ENCODE data around the gene LACTBL1.
"Not testable (repeated sequence)": the region's sequence is repeated elsewhere in the genome, so short reads cannot be mapped to it uniquely, and the experiment has no call there.

The LACTBL1 gene

DNA sequence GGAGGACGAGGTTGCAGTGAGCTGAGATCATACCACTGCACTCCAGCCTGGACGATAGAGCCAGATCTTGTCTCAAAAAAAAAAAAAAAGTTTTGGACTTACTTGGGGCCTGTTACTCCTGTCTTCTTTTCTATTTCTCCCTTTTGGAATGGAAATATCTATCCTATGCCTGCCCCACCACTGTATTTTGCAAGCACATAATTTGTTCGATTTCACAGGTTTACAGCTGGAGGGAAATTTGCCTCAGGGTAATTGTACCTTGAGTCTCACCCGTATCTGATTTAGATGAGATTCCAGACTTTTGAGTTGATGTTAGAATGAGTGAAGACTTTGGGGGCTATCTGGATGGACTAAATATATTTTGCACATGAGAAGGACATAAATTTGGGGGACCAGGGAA is 34.4 kb upstream of the LACTBL1 start:
- Histone ChIP-seq H4K20me1 (no peaks in the 10 kb centered on the region), H3K27ac (no peak overlapping the region), H3K4me3 (no peak overlapping the region), H3K27me3 (no peaks in the 10 kb centered on the region), H3K4me1 (no peaks in the 10 kb centered on the region), H3K36me3 (no peaks in the 10 kb centered on the region), H3K4me2 (no peak overlapping the region), H3K9me3 (no peaks in the 10 kb centered on the region; the same call in 1 of the 2 replicates), H3K9ac (no peak overlapping the region)
- no peak for TF ChIP-seq Cebpa-rat (IDR thresholded peaks at IDR 0.05)

DNA sequence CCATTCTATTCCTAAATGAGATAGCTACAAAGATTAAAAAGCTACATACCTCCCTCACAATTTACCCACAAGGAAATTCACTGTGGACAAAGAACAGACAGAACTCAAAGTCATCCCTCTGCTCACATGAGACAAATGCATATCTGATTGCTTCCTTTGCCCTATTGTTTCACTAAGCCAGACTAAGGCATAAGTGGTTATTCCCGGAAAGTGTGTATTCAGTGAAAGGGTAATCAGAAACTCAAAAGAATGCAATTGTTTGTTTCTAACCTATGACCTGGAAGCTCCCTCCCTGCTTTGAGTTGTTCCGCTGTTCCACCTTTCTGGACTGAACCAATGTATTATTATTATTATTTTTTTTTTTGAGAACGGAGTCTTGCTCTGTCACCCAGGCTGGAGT is 32.1 kb upstream of the LACTBL1 start:
- not testable (repeated sequence) for H3K9ac ChIP-seq

GRCh38 chr1:23004112-23004511 is 31.4 kb upstream of the LACTBL1 start:
- H4K20me1 ChIP-seq = no peaks in the 10 kb centered on the region
- no peak overlapping the region for H3K9ac ChIP-seq
- H3K9me3 ChIP-seq = peaks cover 22% of the 10 kb centered on the region
- no peaks in the 10 kb centered on the region for H3K36me3 ChIP-seq
- no peaks in the 10 kb centered on the region for H3K4me1 ChIP-seq
- H3K27me3 ChIP-seq = no peaks in the 10 kb centered on the region
- no peak overlapping the region for H3K4me2 ChIP-seq
- TF ChIP-seq Cebpa-rat (IDR thresholded peaks at IDR 0.05) = no peak
- no peak overlapping the region for H3K27ac ChIP-seq
- no peak overlapping the region for H3K4me3 ChIP-seq

More for the DNA sequence above, 32.1 kb upstream of the LACTBL1 start:
- H4K20me1 ChIP-seq, H3K27me3 ChIP-seq, H3K4me1 ChIP-seq, H3K27ac ChIP-seq, H3K36me3 ChIP-seq, H3K4me2 ChIP-seq, H3K4me3 ChIP-seq: not testable (repeated sequence)
- peaks cover 17% of the 10 kb centered on the region for H3K9me3 ChIP-seq

DNA sequence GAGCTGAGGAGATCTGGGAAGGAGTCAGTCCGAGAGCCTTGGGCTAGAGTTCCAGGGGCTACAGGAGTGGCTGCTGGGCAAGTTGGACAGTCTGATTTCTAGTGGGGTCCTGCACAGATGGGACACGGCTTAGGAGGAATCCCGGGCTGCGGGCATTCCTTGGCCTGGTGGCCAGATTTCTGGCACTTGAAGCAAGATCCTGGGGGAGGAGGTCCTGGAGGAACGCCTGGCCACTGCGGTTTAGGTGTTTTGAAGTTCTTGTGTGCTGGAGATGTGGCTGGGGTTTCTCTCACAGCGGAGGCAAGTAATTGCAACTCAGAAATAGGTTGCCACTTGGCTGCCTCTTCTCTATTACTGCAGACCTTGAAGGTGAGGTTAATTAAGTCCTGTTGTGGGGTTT is 29.6 kb upstream of the LACTBL1 start:
- H3K27ac ChIP-seq, H3K4me1 ChIP-seq, H3K9ac ChIP-seq, H3K36me3 ChIP-seq, H3K27me3 ChIP-seq, H3K4me3 ChIP-seq, H4K20me1 ChIP-seq, H3K4me2 ChIP-seq: not testable (repeated sequence)
- H3K9me3 ChIP-seq = peaks cover 35% of the 10 kb centered on the region

GRCh38 chr1:23000133-23000532 is 27.5 kb upstream of the LACTBL1 start:
- H3K4me2 ChIP-seq, H3K4me3 ChIP-seq, H3K9ac ChIP-seq, H3K27me3 ChIP-seq, H3K36me3 ChIP-seq, H4K20me1 ChIP-seq, H3K27ac ChIP-seq, H3K4me1 ChIP-seq: not testable (repeated sequence)
- peaks cover 50% of the 10 kb centered on the region for H3K9me3 ChIP-seq

DNA sequence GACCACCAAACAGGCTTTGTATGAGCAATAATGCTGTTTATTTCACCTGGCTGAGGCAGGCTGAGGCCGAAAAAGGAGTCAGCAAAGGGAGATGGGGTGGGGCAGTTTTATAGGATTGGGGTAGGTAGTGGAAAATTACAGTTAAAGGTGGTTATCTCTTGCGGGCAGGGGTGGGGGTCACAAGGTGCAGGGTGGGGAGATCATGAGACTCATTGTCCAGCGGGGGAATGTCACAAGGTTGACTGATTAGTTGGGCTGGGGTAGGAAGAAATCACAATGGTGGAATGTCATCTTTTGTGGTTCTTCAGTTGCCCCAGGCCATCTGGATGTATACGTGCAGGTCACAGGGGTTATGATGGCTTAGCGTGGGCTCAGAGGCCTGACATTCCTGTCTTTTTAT is 24.9 kb upstream of the LACTBL1 start:
- not testable (repeated sequence) for H3K27me3 ChIP-seq, H3K36me3 ChIP-seq, H3K9ac ChIP-seq, H3K4me2 ChIP-seq, H3K27ac ChIP-seq, H4K20me1 ChIP-seq, H3K4me1 ChIP-seq, H3K4me3 ChIP-seq
- peaks cover 72% of the 10 kb centered on the region for H3K9me3 ChIP-seq

DNA sequence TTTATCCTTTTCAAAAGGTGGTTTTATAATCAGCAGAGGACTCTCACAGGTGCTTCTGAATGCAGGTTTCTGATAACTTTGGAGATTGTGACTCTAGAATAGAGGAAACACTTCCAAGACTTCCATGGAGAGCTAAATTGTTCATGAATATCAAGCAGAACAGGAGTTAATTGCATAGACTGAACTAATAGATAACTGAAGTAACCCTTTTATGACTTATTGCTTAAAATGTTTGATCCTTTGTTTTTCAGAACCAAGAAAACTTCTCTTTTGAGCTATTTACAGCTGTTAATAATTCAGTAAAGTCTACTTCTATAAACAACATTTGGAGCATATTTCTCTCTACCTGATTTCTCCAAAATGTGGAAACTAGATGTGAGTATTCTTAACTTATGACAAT is 23.1 kb upstream of the LACTBL1 start:
- H3K4me2 ChIP-seq = no peak overlapping the region
- H3K4me1 ChIP-seq = no peaks in the 10 kb centered on the region
- H3K9ac ChIP-seq = no peak overlapping the region
- H3K4me3 ChIP-seq = no peak overlapping the region
- no peak overlapping the region for H3K27ac ChIP-seq
- H3K27me3 ChIP-seq = no peaks in the 10 kb centered on the region
- no peak for TF ChIP-seq Cebpa-rat (IDR thresholded peaks at IDR 0.05)
- no peaks in the 10 kb centered on the region for H4K20me1 ChIP-seq
- H3K36me3 ChIP-seq = no peaks in the 10 kb centered on the region
- peaks cover 83% of the 10 kb centered on the region for H3K9me3 ChIP-seq

GRCh38 chr1:22993220-22993795 is 20.6 kb upstream of the LACTBL1 start:
- not testable (repeated sequence) for H3K4me2 ChIP-seq, H3K4me1 ChIP-seq, H3K9ac ChIP-seq, H3K36me3 ChIP-seq, H3K4me3 ChIP-seq, H3K27me3 ChIP-seq, H3K27ac ChIP-seq, H4K20me1 ChIP-seq
- H3K9me3 ChIP-seq = peaks cover 64% of the 10 kb centered on the region

GRCh38 chr1:22992384-22992783 is 19.7 kb upstream of the LACTBL1 start:
- not testable (repeated sequence) for H3K4me2 ChIP-seq, H3K27ac ChIP-seq, H4K20me1 ChIP-seq, H3K4me3 ChIP-seq, H3K4me1 ChIP-seq, H3K9ac ChIP-seq, H3K36me3 ChIP-seq, H3K27me3 ChIP-seq
- H3K9me3 ChIP-seq = peaks cover 59% of the 10 kb centered on the region

DNA sequence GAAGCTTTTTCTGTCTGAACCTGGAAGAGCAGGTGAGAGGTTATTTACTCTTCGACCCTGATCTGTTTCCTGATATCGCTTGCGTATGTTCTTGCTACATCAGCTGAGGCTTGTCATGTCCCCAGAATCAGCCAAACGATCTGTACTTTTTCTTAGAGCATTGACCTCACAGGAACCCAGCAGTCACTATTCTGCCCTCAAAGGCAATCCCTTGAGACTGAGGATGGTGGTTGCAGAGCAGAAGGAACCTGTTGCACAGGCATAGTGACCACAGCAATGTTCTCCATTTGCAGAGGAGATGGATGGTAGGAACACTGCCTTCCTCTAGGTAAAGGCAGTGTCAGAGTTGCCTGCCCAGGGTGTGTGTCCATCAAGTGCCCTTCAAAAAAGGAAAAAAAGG is 11.3 kb upstream of the LACTBL1 start:
- Histone ChIP-seq H3K4me3 (no peak overlapping the region), H3K4me1 (peaks cover 33% of the 10 kb centered on the region), H3K36me3 (no peaks in the 10 kb centered on the region), H3K9me3 (no peaks in the 10 kb centered on the region), H3K27me3 (no peaks in the 10 kb centered on the region), H4K20me1 (no peaks in the 10 kb centered on the region), H3K27ac (no peak overlapping the region), H3K9ac (peak overlapping the region; percentile 32; the same call in 1 of the 2 replicates), H3K4me2 (peak overlapping the region; percentile 55)
- no peak for TF ChIP-seq Cebpa-rat (IDR thresholded peaks at IDR 0.05)

GRCh38 chr1:22980471-22980790 is 7.8 kb upstream of the LACTBL1 start:
- not testable (repeated sequence) for H3K4me3 ChIP-seq, H3K4me2 ChIP-seq, H3K36me3 ChIP-seq, H3K9ac ChIP-seq, H3K27me3 ChIP-seq, H4K20me1 ChIP-seq, H3K27ac ChIP-seq, H3K9me3 ChIP-seq
- peaks cover 36% of the 10 kb centered on the region for H3K4me1 ChIP-seq

All from BLaER1 (cell line).